IMR-90 (cell line): ENCODE data around the gene SLC26A4. TPM values are rescaled to one million over a fixed set of nuclear protein-coding genes. Genes with fewer than 3 reads are reported as not detected.

Source experiments
- polyA plus RNA-seq, 3 experiments: library from polyadenylated mRNA; depleted of rRNA; stranded (reverse); fragments of >200 nt; gene quantifications; 2 replicates each; pipeline ENCODE4 v1.2.3, GENCODE V29; 2012; ENCODE audit warnings: low replicate concordance in 1 of 3
- total RNA-seq: library from RNA; depleted of rRNA; stranded (reverse); fragments of >200 nt; gene quantifications from 2 replicates; pipeline ENCODE4 v1.2.3, GENCODE V29; 2012
- TF ChIP-seq, protein P1 (sequence below): fragments of 150-350 bp; IDR thresholded peaks from 2 replicates; pipeline ENCODE4 v1.6.1; 2016; ENCODE audit warnings: low read depth, mild to moderate bottlenecking, low read length, moderate library complexity, borderline replicate concordance

SLC26A4 gene
- total and polyA plus RNA-seq, 2 of the 4 experiments (the other 2 are of a cell fraction): 0.09 to 1.1 TPM

DNA sequence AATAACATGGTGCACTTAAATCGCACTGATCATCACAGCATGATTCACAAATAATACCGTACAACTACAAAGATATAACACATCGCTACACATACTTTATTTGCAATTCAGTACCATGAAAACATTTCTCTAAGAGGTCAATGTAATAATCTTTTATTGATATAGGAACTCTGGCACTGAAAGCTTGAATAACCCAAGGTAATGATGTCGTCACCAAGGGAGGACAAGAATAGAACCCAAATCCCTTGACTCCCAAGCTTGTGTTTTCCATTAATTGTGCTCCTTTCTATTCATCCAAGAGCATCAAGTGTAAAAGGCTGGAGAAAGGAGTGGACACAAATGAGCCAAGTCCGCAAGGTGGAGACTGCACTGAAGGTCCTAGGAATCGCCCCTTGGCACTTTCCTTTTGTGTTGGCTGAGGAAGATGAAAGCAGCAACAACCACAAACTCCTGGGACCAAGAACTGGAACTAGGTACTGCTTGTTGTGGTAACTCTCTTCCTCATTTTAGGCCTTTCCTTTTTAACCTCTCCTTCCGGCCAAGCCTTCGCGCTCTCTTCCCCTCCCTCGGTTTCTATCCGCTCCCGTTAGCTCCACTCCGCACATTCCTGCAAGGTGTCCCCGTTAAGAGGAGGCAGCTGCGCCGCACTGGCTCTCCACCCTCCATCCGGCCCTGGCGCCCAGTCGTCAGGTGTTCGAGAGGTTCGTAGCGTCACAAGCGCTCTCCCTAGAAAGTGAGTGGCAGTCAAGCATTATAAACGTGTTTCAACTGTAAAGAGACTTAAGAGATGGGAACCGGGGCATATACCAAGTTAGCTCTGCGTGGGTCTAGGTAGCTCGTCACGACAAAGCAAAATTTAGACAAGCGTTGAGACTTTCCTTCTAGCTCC is 82.3 kb downstream of the SLC26A4 start (continued):
- TF ChIP-seq, protein P1, sequence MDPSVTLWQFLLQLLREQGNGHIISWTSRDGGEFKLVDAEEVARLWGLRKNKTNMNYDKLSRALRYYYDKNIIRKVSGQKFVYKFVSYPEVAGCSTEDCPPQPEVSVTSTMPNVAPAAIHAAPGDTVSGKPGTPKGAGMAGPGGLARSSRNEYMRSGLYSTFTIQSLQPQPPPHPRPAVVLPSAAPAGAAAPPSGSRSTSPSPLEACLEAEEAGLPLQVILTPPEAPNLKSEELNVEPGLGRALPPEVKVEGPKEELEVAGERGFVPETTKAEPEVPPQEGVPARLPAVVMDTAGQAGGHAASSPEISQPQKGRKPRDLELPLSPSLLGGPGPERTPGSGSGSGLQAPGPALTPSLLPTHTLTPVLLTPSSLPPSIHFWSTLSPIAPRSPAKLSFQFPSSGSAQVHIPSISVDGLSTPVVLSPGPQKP: no peak
